Measurements from ENCODE around the gene ARHGAP33.

DNA sequence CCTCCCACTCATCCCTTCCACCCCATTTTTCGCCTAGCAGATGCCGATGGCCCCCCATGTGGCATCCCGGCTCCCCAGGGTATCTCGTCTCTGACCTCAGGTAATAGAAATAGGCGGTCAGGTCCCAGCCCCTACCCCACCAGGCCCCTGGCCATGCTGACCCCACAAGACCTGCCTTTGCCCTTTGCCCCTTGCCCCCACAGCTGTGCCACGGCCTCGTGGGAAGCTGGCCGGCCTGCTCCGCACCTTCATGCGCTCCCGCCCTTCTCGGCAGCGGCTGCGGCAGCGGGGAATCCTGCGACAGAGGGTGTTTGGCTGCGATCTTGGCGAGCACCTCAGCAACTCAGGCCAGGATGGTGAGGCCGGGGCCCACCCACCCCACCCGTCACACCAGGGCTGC is 5.4 kb downstream of the ARHGAP33 start:
- TF ChIP-seq, protein P1, sequence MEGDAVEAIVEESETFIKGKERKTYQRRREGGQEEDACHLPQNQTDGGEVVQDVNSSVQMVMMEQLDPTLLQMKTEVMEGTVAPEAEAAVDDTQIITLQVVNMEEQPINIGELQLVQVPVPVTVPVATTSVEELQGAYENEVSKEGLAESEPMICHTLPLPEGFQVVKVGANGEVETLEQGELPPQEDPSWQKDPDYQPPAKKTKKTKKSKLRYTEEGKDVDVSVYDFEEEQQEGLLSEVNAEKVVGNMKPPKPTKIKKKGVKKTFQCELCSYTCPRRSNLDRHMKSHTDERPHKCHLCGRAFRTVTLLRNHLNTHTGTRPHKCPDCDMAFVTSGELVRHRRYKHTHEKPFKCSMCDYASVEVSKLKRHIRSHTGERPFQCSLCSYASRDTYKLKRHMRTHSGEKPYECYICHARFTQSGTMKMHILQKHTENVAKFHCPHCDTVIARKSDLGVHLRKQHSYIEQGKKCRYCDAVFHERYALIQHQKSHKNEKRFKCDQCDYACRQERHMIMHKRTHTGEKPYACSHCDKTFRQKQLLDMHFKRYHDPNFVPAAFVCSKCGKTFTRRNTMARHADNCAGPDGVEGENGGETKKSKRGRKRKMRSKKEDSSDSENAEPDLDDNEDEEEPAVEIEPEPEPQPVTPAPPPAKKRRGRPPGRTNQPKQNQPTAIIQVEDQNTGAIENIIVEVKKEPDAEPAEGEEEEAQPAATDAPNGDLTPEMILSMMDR (IDR thresholded peaks at IDR 0.05; ENCODE audit: extremely low read depth in 1 of 2, insufficient read depth in 1 of 2, low read depth in 1 of 2, low read length in 2 of 2) = no peak
- TF ChIP-seq EZH2 (IDR thresholded peaks at IDR 0.05; ENCODE audit: borderline replicate concordance, low read depth, low read length, severe bottlenecking) = no peak
- no peak for TF ChIP-seq POLR2A (IDR thresholded peaks at IDR 0.05; ENCODE audit: low read depth, low read length)
- no peak for TF ChIP-seq POLR2AphosphoS5 (IDR thresholded peaks at IDR 0.05; ENCODE audit: insufficient read depth, low read depth, low read length)

All from endothelial cell of umbilical vein (primary cell).